B cell (primary cell): Measurements from ENCODE around the gene B3GAT3. TPM values are rescaled to one million over a fixed set of nuclear protein-coding genes. Genes with fewer than 3 reads are reported as not detected.

Source experiments
- ATAC-seq: fragments of 200-7000 bp; cut with Tn5 transposase; one replicate; pipeline ENCODE4 v1.10.0; 2021; ENCODE audit warnings: low read depth, mild to moderate bottlenecking, moderate number of reproducible peaks, moderate library complexity
- CTCF ChIA-PET: fragments of 350-600 bp; sonication (Branson Sonifier 250); formaldehyde crosslinking; loops from one replicate; lab custom pipeline; 2021; ENCODE audit warnings: antibody characterized with exemption, inconsistent platforms; lab: Charles Lee
- POLR2A ChIA-PET: fragments of 350-600 bp; sonication (Branson Sonifier 250); formaldehyde crosslinking; loops from one replicate; lab custom pipeline; 2021; ENCODE audit warnings: antibody characterized with exemption; lab: Charles Lee
- DNase-seq: peaks from one replicate; pipeline ENCODE4 v3.0.0; 2013
- H2AFZ ChIP-seq: 2 replicates; pipeline ENCODE4 v1.6.1; 2012; ENCODE audit warnings: mild to moderate bottlenecking, low read depth, low read length; ENCODE audit not compliant: insufficient read depth, poor library complexity, severe bottlenecking
- H3K27ac ChIP-seq, 2 donors: 1 replicate in 1 of 2; 2 replicates in 1 of 2; pipeline ENCODE4 v1.5.1; 2012 to 2013; ENCODE audit warnings: low read length in 2 of 2, mild to moderate bottlenecking in 2 of 2, moderate library complexity in 1 of 2
- H3K27me3 ChIP-seq, 4 experiments: fragments of 200-600 bp in 1 of 4; sonication (generic) in 1 of 4; replicated peaks in 1 of 4; 1 replicate in 2 of 4; 2 replicates in 2 of 4; pipeline versions ENCODE4 v1.6.1 to v1.7.0; 2013 to 2016; ENCODE audit warnings: low read length in 3 of 4, mild to moderate bottlenecking in 2 of 4, mixed read lengths in 1 of 4, moderate library complexity in 1 of 4; ENCODE audit not compliant: insufficient read depth in 4 of 4, control insufficient read depth in 3 of 4; ENCODE audit errors: control extremely low read depth in 1 of 4
- H3K36me3 ChIP-seq, 2 experiments: replicated peaks in 1 of 2; 1 replicate in 1 of 2; 2 replicates in 1 of 2; pipeline versions ENCODE4 v1.6.1 to v1.7.1; 2013; ENCODE audit warnings: low read length in 1 of 2; ENCODE audit not compliant: insufficient read depth in 2 of 2, control insufficient read depth in 1 of 2; ENCODE audit errors: control extremely low read depth in 1 of 2, extremely low read depth in 1 of 2
- H3K4me1 ChIP-seq, 2 donors: fragments of 200-600 bp in 1 of 2; sonication (generic) in 1 of 2; 1 replicate in 1 of 2; 2 replicates in 1 of 2; pipeline versions ENCODE4 v1.5.1 to v1.6.1; 2013 to 2017; ENCODE audit warnings: low read length in 2 of 2; ENCODE audit not compliant: control insufficient read depth in 2 of 2, insufficient read depth in 2 of 2
- H3K4me2 ChIP-seq: replicated peaks from 2 replicates; pipeline ENCODE3; 2012; ENCODE audit warnings: mild to moderate bottlenecking, low read depth, low read length; ENCODE audit not compliant: poor library complexity, severe bottlenecking
- H3K4me3 ChIP-seq, 5 experiments: fragments of 200-600 bp in 1 of 5; sonication (generic) in 1 of 5; 1 replicate in 3 of 5; 2 replicates in 2 of 5; pipeline versions ENCODE4 v1.5.1 to v1.7.0; 2011 to 2016; ENCODE audit warnings: low read length in 4 of 5, mild to moderate bottlenecking in 4 of 5, low read depth in 2 of 5, control low read depth in 1 of 5, moderate library complexity in 1 of 5; ENCODE audit not compliant: insufficient read depth in 1 of 5; ENCODE audit errors: control extremely low read depth in 1 of 5, extremely low read depth in 1 of 5
- H3K79me2 ChIP-seq: fragments of 200-600 bp; sonication (generic); one replicate; pipeline ENCODE4 v1.6.0; 2016; ENCODE audit warnings: low read length; ENCODE audit not compliant: control insufficient read depth, insufficient read depth
- H3K9ac ChIP-seq: fragments of 200-600 bp; sonication (generic); 2 replicates; pipeline ENCODE4 v1.6.1; 2017; ENCODE audit warnings: mild to moderate bottlenecking, low read length, moderate library complexity
- H3K9me3 ChIP-seq, 3 donors: one replicate each; pipeline versions ENCODE4 v1.6.1 to v1.7.1; 2013; ENCODE audit warnings: low read length in 2 of 3; ENCODE audit not compliant: control insufficient read depth in 2 of 3, insufficient read depth in 1 of 3; ENCODE audit errors: control extremely low read depth in 1 of 3
- H4K20me1 ChIP-seq: 2 replicates; pipeline ENCODE4 v1.6.0; 2012; ENCODE audit warnings: mild to moderate bottlenecking, low read length; ENCODE audit not compliant: insufficient read depth, control insufficient read depth, poor library complexity, severe bottlenecking
- H3K27ac Mint-ChIP-seq: one replicate; pipeline ENCODE4 v1.8.0; 2021; ENCODE audit warnings: mixed read lengths
- H3K27me3 Mint-ChIP-seq: one replicate; pipeline ENCODE4 v1.8.0; 2021; ENCODE audit warnings: mixed read lengths
- H3K4me1 Mint-ChIP-seq: one replicate; pipeline ENCODE4 v1.8.0; 2021; ENCODE audit warnings: mixed read lengths
- H3K4me3 Mint-ChIP-seq: one replicate; pipeline ENCODE4 v1.8.0; 2021; ENCODE audit warnings: mixed read lengths
- H3K9me3 Mint-ChIP-seq: one replicate; pipeline ENCODE4 v1.8.0; 2022; ENCODE audit warnings: mixed read lengths; ENCODE audit not compliant: insufficient read depth
- CTCF ChIP-seq: fragments of 200-600 bp; IDR thresholded peaks from one replicate; pipeline ENCODE4 v1.8.0; 2022; ENCODE audit warnings: antibody characterized with exemption, mild to moderate bottlenecking
- EZH2 ChIP-seq: IDR thresholded peaks from 2 replicates; pipeline ENCODE4 v1.6.1; 2012; ENCODE audit warnings: borderline replicate concordance, low read depth, mild to moderate bottlenecking, moderate library complexity, low read length; ENCODE audit not compliant: insufficient read depth, poor library complexity, severe bottlenecking
- WGBS: methylation state at CpG from one replicate; pipeline ENCODE4 v1.1.5; 2013; ENCODE audit warnings: missing lambda C conversion rate; ENCODE audit not compliant: insufficient coverage; 5-methylcytosine and 5-hydroxymethylcytosine counted together
- intact Hi-C: fragments of 100-400 bp; cut with micrococcal nuclease; formaldehyde crosslinking; loops from one replicate; pipeline ENCODE4 v1.10.0; 2022
- polyA plus RNA-seq: library from polyadenylated mRNA; depleted of rRNA; stranded (reverse); fragments of >200 nt; gene quantifications from 2 replicates; pipeline ENCODE4 v1.2.3, GENCODE V29; 2012
- total RNA-seq, 2 donors: library from RNA; stranded (reverse); fragments of 120-200 nt in 1 of 2; gene quantifications; 1 replicate in 1 of 2; 2 replicates in 1 of 2; pipeline versions ENCODE4 v1.2.3 to v1.2.4, GENCODE V29; 2013 to 2022

B3GAT3 gene
- total and polyA plus RNA-seq, 2 donors (not counting 1 experiment from before 2014, with no cell fraction given), result 66.6 to 89.3 TPM

GRCh38 chr11:62578541-62578940 lies 43.2 kb downstream of the B3GAT3 start:
- Histone ChIP-seq H3K9me3 (no peaks in the 10 kb centered on the region), H3K9ac (no peak overlapping the region), H3K79me2 (peaks cover 15% of the 10 kb centered on the region), H3K27ac (no peak overlapping the region), H3K4me1 (peaks cover 5 to 12% of the 10 kb centered on the region in 2 donors), H4K20me1 (no peaks in the 10 kb centered on the region), H3K4me3 (no peak overlapping the region), H3K27me3 (no peaks in the 10 kb centered on the region), H2AFZ (no peak overlapping the region), H3K36me3 (peaks cover 0 to 42% of the 10 kb centered on the region in 2 experiments), H3K4me2 (no peak overlapping the region)
- H3K27me3 Mint-ChIP-seq, result no peaks in the 10 kb centered on the region
- no peak overlapping the region for H3K27ac Mint-ChIP-seq
- H3K4me1 Mint-ChIP-seq, result peaks cover 16% of the 10 kb centered on the region
- WGBS, result 98% methylated on average over 9 of the region's 11 CpGs
- H3K9me3 Mint-ChIP-seq, result no peaks in the 10 kb centered on the region
- intact Hi-C loops, result no loop called here
- TF ChIP-seq CTCF (no peak), EZH2 (no peak)
- DNase-seq (no peak), ATAC-seq (no peak)
- no peak overlapping the region for H3K4me3 Mint-ChIP-seq
- ChIA-PET POLR2A (interaction anchor here (1.0 kb wide), 1 partner anchor 12 kb away, joined by 4 read pairs; no protein-coding TSS in a partner anchor), CTCF (interaction anchor here (0.5 to 2.8 kb wide), 2 partner anchors 13 to 14 kb away, joined by 4 to 10 read pairs; partner anchors contain the start of gene TUT1)

- no peak for ATAC-seq
- H3K27ac Mint-ChIP-seq, result no peak overlapping the region
- POLR2A ChIA-PET, result interaction anchor here (0.7 to 0.8 kb wide), 2 partner anchors 14 to 129 kb away, joined by 3 to 8 read pairs; partner anchors contain the start of gene TUT1
Measured at GRCh38 chr11:62577046-62577714, 44.6 kb downstream of the B3GAT3 start.

More at GRCh38 chr11:62577046-62577714, 44.6 kb downstream of the B3GAT3 start:
- H3K79me2 ChIP-seq, result peaks cover 9% of the 10 kb centered on the region
- no peaks in the 10 kb centered on the region for H3K27me3 ChIP-seq
- intact Hi-C loops, result no loop called here
- H3K4me2 ChIP-seq, result no peak overlapping the region
- Mint-ChIP-seq H3K9me3 (no peaks in the 10 kb centered on the region), H3K27me3 (no peaks in the 10 kb centered on the region), H3K4me1 (peaks cover 28% of the 10 kb centered on the region), H3K4me3 (no peak overlapping the region)
- H3K4me3 ChIP-seq, result no peak overlapping the region
- TF ChIP-seq EZH2 (no peak), CTCF (no peak)
- no peak for DNase-seq
- no peak overlapping the region for H3K9ac ChIP-seq
- 100% methylated on average over 8 of the region's 12 CpGs for WGBS
- CTCF ChIA-PET, result interaction anchor here (0.7 to 2.8 kb wide), 2 partner anchors 14 to 147 kb away, joined by 4 to 10 read pairs; partner anchors contain the start of gene TUT1
- H3K27ac ChIP-seq, result no peak overlapping the region
- H3K4me1 ChIP-seq, result peaks cover 11 to 25% of the 10 kb centered on the region in 2 donors
- no peaks in the 10 kb centered on the region for H4K20me1 ChIP-seq
- peaks cover 0 to 3% (median 0%) of the 10 kb centered on the region in 3 donors for H3K9me3 ChIP-seq
- H3K36me3 ChIP-seq, result peaks cover 0 to 39% of the 10 kb centered on the region in 2 experiments
- H2AFZ ChIP-seq, result no peak overlapping the region
